K562 (cell line): ENCODE results near the gene NR4A2. TPM values are rescaled to one million over a fixed set of nuclear protein-coding genes. Genes with fewer than 3 reads are reported as not detected.

Source experiments
- ATAC-seq: fragments of 200-7000 bp; cut with Tn5 transposase; 3 replicates; pipeline ENCODE4 v1.9.1; 2020; ENCODE audit warnings: moderate library complexity
- BruUV-seq: library from RNA; stranded (reverse); fragments of 400-500 nt; replicated peaks from 2 replicates; lab custom pipeline; 2021; lab: Mats Ljungman, UMichigan
- CTCF ChIA-PET: fragments of 300-600 bp; formaldehyde crosslinking; extraction: SDS; loops from one replicate; lab custom pipeline; 2021; ENCODE audit warnings: low intra/inter-chr PET ratio; lab: Yijun Ruan, JAX
- POLR2A ChIA-PET: fragments of 300-600, 350-650 bp; sonication (Branson Sonifier 250); formaldehyde crosslinking; extraction: SDS; loops from one replicate; lab custom pipeline; 2021; ENCODE audit warnings: antibody characterized with exemption, inconsistent platforms; lab: Yijun Ruan, JAX
- DNase-seq, 4 experiments: peaks; one replicate each; pipeline versions ENCODE4 v3.0.0 to v3.0.0-alpha.2; 2011 to 2018; ENCODE audit warnings: low spot score in 3 of 4, mixed read lengths in 3 of 4; ENCODE audit errors: extremely low read depth in 1 of 4
- FAIRE-seq: peaks from 2 replicates; lab custom pipeline; 2011; peaks lifted over from hg19 to GRCh38; lab: Jason Lieb, UNC
- H2AFZ ChIP-seq: 2 replicates; pipeline ENCODE4 v1.6.0; 2011; ENCODE audit warnings: low read depth, low read length, control low read depth, inconsistent platforms
- H3K27ac ChIP-seq: fragments of 200-600 bp; 3 replicates; pipeline ENCODE4 v1.8.0; 2011; ENCODE audit warnings: low read depth, mild to moderate bottlenecking, control low read depth, inconsistent platforms, low read length, moderate library complexity, mixed read lengths; ENCODE audit errors: extremely low read depth
- H3K27me3 ChIP-seq, 2 experiments: fragments of 300-600 bp in 1 of 2; 2 replicates in 1 of 2; 3 replicates in 1 of 2; pipeline versions ENCODE4 v1.6.0 to v1.8.0; 2011; ENCODE audit warnings: inconsistent platforms in 2 of 2, low read length in 2 of 2, mild to moderate bottlenecking in 1 of 2, mixed read lengths in 1 of 2, moderate library complexity in 1 of 2; ENCODE audit not compliant: control insufficient read depth in 2 of 2, insufficient read depth in 2 of 2
- H3K36me3 ChIP-seq: fragments of 300-600 bp; 3 replicates; pipeline ENCODE4 v1.8.0; 2011; ENCODE audit warnings: mild to moderate bottlenecking, low read length, inconsistent platforms; ENCODE audit not compliant: control insufficient read depth, insufficient read depth
- H3K4me1 ChIP-seq, 2 experiments: fragments of 200-600 bp in 1 of 2; replicated peaks in 1 of 2; 2 replicates in 1 of 2; 3 replicates in 1 of 2; pipeline versions ENCODE4 v1.5.1 to v1.8.0; 2011; ENCODE audit warnings: inconsistent platforms in 2 of 2, low read length in 2 of 2, mild to moderate bottlenecking in 1 of 2, mixed read lengths in 1 of 2, moderate library complexity in 1 of 2; ENCODE audit not compliant: control insufficient read depth in 2 of 2, insufficient read depth in 2 of 2
- H3K4me2 ChIP-seq: 2 replicates; pipeline ENCODE4 v1.6.1; 2011; ENCODE audit warnings: low read length, control low read depth, inconsistent platforms, mixed read lengths; ENCODE audit not compliant: insufficient read depth
- H3K4me3 ChIP-seq: fragments of 200-600 bp; sonication (generic), shearing (Covaris generic); 2 replicates; pipeline ENCODE4 v1.5.1; 2016; ENCODE audit warnings: control low read depth, inconsistent platforms
- H3K79me2 ChIP-seq: fragments of 200-600 bp; 3 replicates; pipeline ENCODE4 v1.8.0; 2011; ENCODE audit warnings: low read length, inconsistent platforms; ENCODE audit not compliant: control insufficient read depth, insufficient read depth
- H3K9ac ChIP-seq, 2 experiments: 2 replicates each; pipeline versions ENCODE4 v1.6.0 to v1.6.1; 2011; ENCODE audit warnings: low read depth in 2 of 2, low read length in 2 of 2, control low read depth in 1 of 2, inconsistent platforms in 1 of 2, mild to moderate bottlenecking in 1 of 2, mixed read lengths in 1 of 2; ENCODE audit not compliant: insufficient read depth in 1 of 2
- H3K9me1 ChIP-seq: one replicate; pipeline ENCODE4 v1.6.0; 2011; ENCODE audit warnings: inconsistent platforms, mild to moderate bottlenecking, low read length, moderate library complexity; ENCODE audit not compliant: control insufficient read depth, insufficient read depth
- H3K9me3 ChIP-seq: replicated peaks from 2 replicates; pipeline ENCODE4 v1.5.1; 2011; ENCODE audit warnings: low read depth, low read length, inconsistent platforms; ENCODE audit not compliant: control insufficient read depth, insufficient read depth
- H4K20me1 ChIP-seq: replicated peaks from 2 replicates; pipeline ENCODE4 v1.6.1; 2011; ENCODE audit warnings: low read length, inconsistent platforms, mixed read lengths; ENCODE audit not compliant: control insufficient read depth, insufficient read depth
- CBX1 ChIP-seq: sonication (generic); IDR thresholded peaks from 2 replicates; pipeline ENCODE4 v1.6.1; 2016; ENCODE audit warnings: antibody characterized with exemption, low read depth, mild to moderate bottlenecking
- IFI16 ChIP-seq: fragments of 250-450 bp; sonication (Bioruptor Pico); IDR thresholded peaks from 2 replicates; pipeline ENCODE4 v2.1.2; 2022; ENCODE audit warnings: mild to moderate bottlenecking, inconsistent platforms
- NCOA2 ChIP-seq, 2 experiments: fragments of 450-650 bp; IDR thresholded peaks; 2 replicates each; pipeline ENCODE4 v1.6.1; 2018; ENCODE audit warnings: mild to moderate bottlenecking in 2 of 2, moderate library complexity in 1 of 2; ENCODE audit not compliant: partially characterized antibody in 2 of 2
- NFYB ChIP-seq: IDR thresholded peaks from 2 replicates; pipeline ENCODE4 v1.6.1; 2011; ENCODE audit warnings: mild to moderate bottlenecking, moderate library complexity; ENCODE audit not compliant: insufficient read length; ENCODE audit errors: extremely low read depth
- NR2C1 ChIP-seq, 2 experiments: fragments of 450-650 bp; IDR thresholded peaks; 2 replicates each; pipeline ENCODE4 v1.6.1; 2017; ENCODE audit warnings: mild to moderate bottlenecking in 2 of 2, antibody characterized with exemption in 1 of 2, inconsistent platforms in 1 of 2, missing compliant biosample characterization in 1 of 2, missing genetic modification characterization in 1 of 2
- SNIP1 ChIP-seq: fragments of 450-650 bp; IDR thresholded peaks from 2 replicates; pipeline ENCODE4 v1.7.1; 2017; ENCODE audit warnings: low read depth, mild to moderate bottlenecking
- TAF7 ChIP-seq: fragments of 450-650 bp; IDR thresholded peaks from 2 replicates; pipeline ENCODE4 v1.6.1; 2016; ENCODE audit warnings: missing genetic modification characterization, missing compliant biosample characterization
- ZNF311 ChIP-seq: fragments of 250-450 bp; sonication (Bioruptor Pico); IDR thresholded peaks from 2 replicates; pipeline ENCODE4 v1.4.0; 2020; ENCODE audit warnings: mild to moderate bottlenecking, moderate library complexity
- ZNF76 ChIP-seq: fragments of 250-450 bp; sonication (Bioruptor Pico); IDR thresholded peaks from 2 replicates; pipeline ENCODE4 v1.4.0; 2020; ENCODE audit warnings: mild to moderate bottlenecking, moderate library complexity, borderline replicate concordance
- WGBS: fragments of 100-300 bp; shearing (Covaris generic); methylation state at CpG from one replicate; pipeline ENCODE4 v1.1.6; 2016; ENCODE audit warnings: low coverage, mixed read lengths; ENCODE audit not compliant: insufficient coverage; ENCODE audit errors: missing lambda C conversion rate; 5-methylcytosine and 5-hydroxymethylcytosine counted together
- in situ Hi-C: fragments of 300-500 bp; cut with MboI; formaldehyde crosslinking; loops from 4 replicates; pipeline ENCODE4 v1.15.0; 2018; ENCODE audit warnings: inconsistent platforms, mixed read lengths
- intact Hi-C: fragments of 100-400 bp; cut with micrococcal nuclease; formaldehyde crosslinking; loops from 2 replicates; pipeline ENCODE4 v1.14.2; 2022
- polyA plus RNA-seq, 8 experiments: library from polyadenylated mRNA; depleted of rRNA in 4 of 8; stranded (reverse) in 5 of 8; unstranded in 3 of 8; fragments of >200 nt; fragmentation: Nextera tagmentation in 2 of 8; fragmentation: Illumina TruSeq in 1 of 8; extraction: Ambion mirVana in 2 of 8; extraction: Trizol in 1 of 8; gene quantifications; 2 replicates each; pipeline versions ENCODE4 v1.2.1 to v1.2.3, GENCODE V29; 2011 to 2014; ENCODE audit warnings: inconsistent platforms in 1 of 8, missing spikeins in 1 of 8
- total RNA-seq, 7 experiments: library from RNA; depleted of rRNA in 6 of 7; stranded (reverse); fragments of >200 nt in 6 of 7; fragmentation: Illumina TruSeq in 2 of 7; extraction: Trizol in 2 of 7; gene quantifications; 2 replicates each; pipeline versions ENCODE4 v1.2.1 to v1.2.3, GENCODE V29; 2011 to 2021; ENCODE audit warnings: low replicate concordance in 1 of 7
- TF ChIP-seq, protein P1 (sequence below): fragments of 250-450 bp; sonication (Bioruptor Pico); IDR thresholded peaks from 2 replicates; pipeline ENCODE4 v1.9.0; 2021; ENCODE audit warnings: mild to moderate bottlenecking
- TF ChIP-seq, protein P2 (sequence below): IDR thresholded peaks from 2 replicates; pipeline ENCODE4 v1.6.1; 2011; ENCODE audit not compliant: insufficient read length; ENCODE audit errors: extremely low read depth
- TF ChIP-seq, protein P3 (sequence below): fragments of 250-450 bp; sonication (Bioruptor Pico); IDR thresholded peaks from 2 replicates; pipeline ENCODE4 v1.5.0; 2021; ENCODE audit warnings: mild to moderate bottlenecking, moderate library complexity

The NR4A2 gene
- total and polyA plus RNA-seq, 9 of the 15 experiments (the other 6 are each of a cell fraction or from before 2014, with no cell fraction given) = 0.94 to 5.1 (median 1.3) TPM

DNA sequence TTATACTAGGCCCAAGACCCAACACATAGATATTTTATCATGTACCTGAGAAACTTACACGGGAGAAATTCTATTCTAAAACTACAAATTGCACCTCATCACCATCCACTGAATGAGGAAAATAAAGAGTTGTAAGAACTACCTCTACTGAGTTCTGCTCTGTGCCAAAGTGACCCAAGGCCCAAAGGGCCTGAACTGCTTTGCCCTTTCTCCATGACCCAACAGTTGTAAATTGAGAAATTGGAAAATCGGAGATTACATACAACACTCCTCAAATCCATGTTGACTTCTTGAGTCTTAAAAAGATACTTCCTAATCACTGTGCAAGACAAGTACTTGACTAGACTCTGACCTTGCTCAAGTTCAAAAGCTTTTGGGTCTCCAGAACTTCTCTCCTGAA is 8.8 kb downstream of the NR4A2 start:
- no peaks in the 10 kb centered on the region for H3K9me1 ChIP-seq
- ChIA-PET CTCF (no interaction called here), POLR2A (no interaction called here)
- in situ Hi-C loops = no loop called here
- ATAC-seq = no peak
- H3K9me3 ChIP-seq = 0 out of 2 replicates have a peak, but pooled peaks cover 2% of the 10 kb centered on the region
- H3K4me1 ChIP-seq = peaks cover 0 to 12% of the 10 kb centered on the region in 2 experiments; a peak in 2 of 5 replicates
- no peak for DNase-seq
- no peaks in the 10 kb centered on the region for H3K79me2 ChIP-seq
- no peak for FAIRE-seq
- TF ChIP-seq, protein P1, sequence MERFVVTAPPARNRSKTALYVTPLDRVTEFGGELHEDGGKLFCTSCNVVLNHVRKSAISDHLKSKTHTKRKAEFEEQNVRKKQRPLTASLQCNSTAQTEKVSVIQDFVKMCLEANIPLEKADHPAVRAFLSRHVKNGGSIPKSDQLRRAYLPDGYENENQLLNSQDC (CRISPR knock-in tag) = no peak
- no peak for TF ChIP-seq NFYB
- TF ChIP-seq ZNF311 = no peak
- TF ChIP-seq NCOA2 (IDR thresholded peaks at IDR 0.05; ENCODE audit: partially characterized antibody in 2 of 2) = no peak
- TF ChIP-seq IFI16 (CRISPR knock-in tag) = no peak
- TF ChIP-seq NR2C1 (IDR thresholded peaks at IDR 0.05) = no peak
- TF ChIP-seq NR2C1 (tag; IDR thresholded peaks at IDR 0.05) = no peak
- no peak for TF ChIP-seq TAF7 (tag)
- no peak for TF ChIP-seq ZNF76
- no peak for TF ChIP-seq CBX1
- TF ChIP-seq SNIP1 = no peak
- TF ChIP-seq, protein P2, sequence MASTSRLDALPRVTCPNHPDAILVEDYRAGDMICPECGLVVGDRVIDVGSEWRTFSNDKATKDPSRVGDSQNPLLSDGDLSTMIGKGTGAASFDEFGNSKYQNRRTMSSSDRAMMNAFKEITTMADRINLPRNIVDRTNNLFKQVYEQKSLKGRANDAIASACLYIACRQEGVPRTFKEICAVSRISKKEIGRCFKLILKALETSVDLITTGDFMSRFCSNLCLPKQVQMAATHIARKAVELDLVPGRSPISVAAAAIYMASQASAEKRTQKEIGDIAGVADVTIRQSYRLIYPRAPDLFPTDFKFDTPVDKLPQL = no peak
- TF ChIP-seq, protein P3, sequence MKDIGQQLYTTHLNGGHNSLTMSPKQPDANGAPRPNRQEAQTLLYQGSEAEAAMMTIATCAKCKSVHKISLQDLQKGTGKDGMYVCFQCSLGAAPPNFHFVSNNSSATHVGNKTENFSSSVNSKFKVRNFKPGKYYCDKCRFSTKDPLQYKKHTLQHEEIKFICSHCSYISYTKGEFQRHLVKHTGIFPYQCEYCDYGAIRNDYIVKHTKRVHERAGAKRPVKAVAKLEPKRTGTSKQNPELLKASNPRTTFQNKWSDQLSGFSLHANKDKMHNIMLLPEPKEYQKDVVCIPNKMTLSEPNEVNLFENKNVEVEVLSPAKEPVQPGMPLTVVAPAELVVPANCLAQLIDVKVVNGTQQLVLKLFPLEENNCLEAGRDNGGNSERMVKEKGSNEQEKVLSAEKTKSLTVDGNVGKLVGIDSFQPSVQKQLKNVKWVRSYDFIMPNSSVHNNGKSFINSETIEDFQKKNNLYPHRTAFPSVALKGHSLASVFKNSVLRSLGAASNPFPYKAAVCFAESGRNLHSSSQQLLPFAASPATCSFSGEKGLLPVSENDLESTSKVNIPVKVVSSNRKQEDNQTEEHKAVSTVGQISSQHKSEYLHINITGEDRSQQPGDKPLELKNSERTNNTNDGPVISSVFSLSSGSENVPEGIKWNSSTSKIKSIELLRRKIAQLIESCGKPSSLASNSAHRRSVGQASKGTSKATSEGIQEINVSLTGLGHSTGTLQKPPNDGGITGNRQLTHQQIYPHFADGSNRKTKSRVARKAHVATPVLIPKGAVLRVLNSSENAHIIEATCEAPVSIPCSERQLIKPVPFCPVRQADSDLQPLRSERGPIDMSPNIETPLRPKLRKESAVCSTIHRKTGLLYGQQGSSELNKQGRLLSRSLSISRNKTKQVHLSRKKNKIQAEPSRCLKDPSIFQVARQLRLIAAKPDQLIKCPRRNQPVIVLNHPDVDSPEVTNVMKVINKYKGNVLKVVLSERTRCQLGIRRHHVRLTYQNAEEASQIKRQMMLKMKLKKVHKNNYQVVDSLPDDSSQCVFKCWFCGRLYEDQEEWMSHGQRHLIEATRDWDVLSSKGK = no peak
- no peak overlapping the region for H3K9ac ChIP-seq
- no peaks in the 10 kb centered on the region for H3K27me3 ChIP-seq
- no peaks in the 10 kb centered on the region for H4K20me1 ChIP-seq
- no TSS peak for BruUV-seq
- no peak overlapping the region for H3K4me3 ChIP-seq
- H3K27ac ChIP-seq = no peak overlapping the region
- no peak overlapping the region for H2AFZ ChIP-seq
- H3K36me3 ChIP-seq = peaks cover 13% of the 10 kb centered on the region; the same call in 2 of the 3 replicates
- no peak overlapping the region for H3K4me2 ChIP-seq
- intact Hi-C loops = no loop called here
- 62% methylated on average over 2 of the region's 2 CpGs for WGBS
